Common myeloid progenitor, CD34-positive (primary cell): ENCODE data around the gene ATP5PD.
"Not testable (repeated sequence)": the region's sequence is repeated elsewhere in the genome, so short reads cannot be mapped to it uniquely, and the experiment has no call there.

ENCODE experiments used
- CTCF ChIA-PET: fragments of 350-600 bp; sonication (Branson Sonifier 250); formaldehyde crosslinking; loops from one replicate; lab custom pipeline; 2021; ENCODE audit warnings: antibody characterized with exemption; lab: Charles Lee
- POLR2A ChIA-PET: fragments of 350-600 bp; sonication (Branson Sonifier 250); formaldehyde crosslinking; loops from one replicate; lab custom pipeline; 2021; ENCODE audit warnings: antibody characterized with exemption; lab: Charles Lee
- DNase-seq, 3 donors: peaks; one replicate each; pipeline versions ENCODE4 v3.0.0 to v3.0.0-alpha.2; 2013
- H3K27ac ChIP-seq, 2 experiments: 1 replicate in 1 of 2; 2 replicates in 1 of 2; pipeline ENCODE4 v1.7.0; 2013; ENCODE audit warnings: inconsistent platforms in 2 of 2, low read length in 2 of 2, mild to moderate bottlenecking in 2 of 2, low read depth in 1 of 2, moderate library complexity in 1 of 2; ENCODE audit not compliant: severe bottlenecking in 2 of 2, insufficient read depth in 1 of 2, poor library complexity in 1 of 2
- H3K27me3 ChIP-seq, 5 experiments: replicated peaks in 2 of 5; 1 replicate in 3 of 5; 2 replicates in 2 of 5; pipeline versions ENCODE4 v1.6.1 to v1.7.0; 2013; ENCODE audit warnings: low read length in 4 of 5, mild to moderate bottlenecking in 2 of 5, moderate library complexity in 2 of 5, inconsistent platforms in 1 of 5; ENCODE audit not compliant: insufficient read depth in 5 of 5, control insufficient read depth in 4 of 5
- H3K36me3 ChIP-seq, 4 experiments: 1 replicate in 2 of 4; 2 replicates in 2 of 4; pipeline versions ENCODE4 v1.6.1 to v1.7.0; 2013; ENCODE audit warnings: low read length in 3 of 4, control low read depth in 1 of 4, mild to moderate bottlenecking in 1 of 4; ENCODE audit not compliant: control insufficient read depth in 4 of 4, insufficient read depth in 4 of 4
- H3K4me1 ChIP-seq, 4 experiments: 1 replicate in 3 of 4; 2 replicates in 1 of 4; pipeline versions ENCODE4 v1.6.1 to v1.7.1; 2013; ENCODE audit warnings: low read length in 3 of 4, mild to moderate bottlenecking in 3 of 4, control low read depth in 1 of 4, inconsistent platforms in 1 of 4, moderate library complexity in 1 of 4; ENCODE audit not compliant: control insufficient read depth in 4 of 4, insufficient read depth in 4 of 4; ENCODE audit errors: control extremely low read depth in 1 of 4
- H3K4me3 ChIP-seq, 7 experiments: 1 replicate in 4 of 7; 2 replicates in 3 of 7; pipeline versions ENCODE4 v1.5.1 to v1.7.0; 2013; ENCODE audit warnings: mild to moderate bottlenecking in 7 of 7, low read length in 6 of 7, moderate library complexity in 6 of 7, inconsistent platforms in 2 of 7, low read depth in 2 of 7, control low read depth in 1 of 7; ENCODE audit not compliant: insufficient read depth in 4 of 7, control insufficient read depth in 1 of 7; ENCODE audit errors: extremely low read depth in 1 of 7
- H3K9me3 ChIP-seq, 5 experiments: 1 replicate in 4 of 5; 2 replicates in 1 of 5; pipeline versions ENCODE4 v1.6.1 to v1.7.1; 2013; ENCODE audit warnings: low read length in 4 of 5, mild to moderate bottlenecking in 2 of 5, inconsistent platforms in 1 of 5, low read depth in 1 of 5, moderate library complexity in 1 of 5; ENCODE audit not compliant: control insufficient read depth in 4 of 5, insufficient read depth in 2 of 5; ENCODE audit errors: control extremely low read depth in 1 of 5
- WGBS: methylation state at CpG from one replicate; pipeline ENCODE4 v1.1.5; 2013; ENCODE audit not compliant: insufficient coverage; 5-methylcytosine and 5-hydroxymethylcytosine counted together

The ATP5PD gene

DNA sequence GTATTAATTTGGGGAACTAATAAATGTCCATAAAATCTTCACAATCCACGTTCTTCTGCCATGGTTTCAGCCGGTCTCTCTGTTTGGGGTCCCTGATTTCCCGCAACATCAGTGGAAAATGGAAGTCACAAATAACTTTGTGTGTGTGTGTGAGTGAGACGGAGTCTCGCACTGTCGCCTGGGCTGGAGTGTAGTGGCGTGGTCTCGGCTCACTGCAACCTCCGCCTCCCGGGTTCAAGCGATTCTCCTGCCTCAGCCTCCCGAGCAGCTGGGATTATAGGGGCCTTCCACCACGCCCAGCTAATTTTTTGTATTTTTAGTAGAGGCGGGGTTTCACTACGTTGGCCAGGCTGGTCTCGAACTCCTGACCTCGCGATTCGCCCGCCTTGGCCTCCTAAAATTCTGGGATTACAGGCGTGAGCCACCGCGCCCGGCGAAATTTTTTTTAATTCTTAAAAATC is 793 bp downstream of the ATP5PD start:
- not testable (repeated sequence) for DNase-seq
- 16% methylated on average over 20 of the region's 25 CpGs for WGBS

GRCh38 chr17:75044716-75045115 is 2.1 kb downstream of the ATP5PD start:
- CTCF ChIA-PET, result interaction anchor here (0.6 kb wide), 1 partner anchor 65 kb away, joined by 3 read pairs; no protein-coding TSS in a partner anchor
- Histone ChIP-seq H3K27ac (no peak overlapping the region), H3K9me3 (no peaks in the 10 kb centered on the region), H3K36me3 (peaks cover 6 to 28% (median 23%) of the 10 kb centered on the region in 4 experiments), H3K27me3 (no peaks in the 10 kb centered on the region), H3K4me1 (peaks cover 9 to 23% (median 18%) of the 10 kb centered on the region in 4 experiments), H3K4me3 (no peak overlapping the region)
- WGBS, result 93% methylated on average over 3 of the region's 7 CpGs
- DNase-seq, result no peak
- POLR2A ChIA-PET, result interaction anchor here (0.6 kb wide), 1 partner anchor 49 kb away, joined by 3 read pairs; no protein-coding TSS in a partner anchor

More for the DNA sequence above, 793 bp downstream of the ATP5PD start:
- H3K4me3 ChIP-seq, result peak overlapping the region; percentile 60 to 98 (median 94)
- H3K36me3 ChIP-seq, result peaks cover 6 to 19% (median 15%) of the 10 kb centered on the region in 4 experiments
- H3K9me3 ChIP-seq, CTCF ChIA-PET, H3K27me3 ChIP-seq: not testable (repeated sequence)
- POLR2A ChIA-PET, result interaction anchor here (0.6 to 0.8 kb wide), 2 partner anchors 11 to 15 kb away, joined by 3 read pairs; no protein-coding TSS in a partner anchor
- peak overlapping the region in 1 of 2 experiments; percentile 90 for H3K27ac ChIP-seq
- H3K4me1 ChIP-seq, result peaks cover 9 to 23% (median 18%) of the 10 kb centered on the region in 4 experiments

GRCh38 chr17:75043789-75044188 is 3.0 kb downstream of the ATP5PD start:
- peaks cover 10 to 33% (median 27%) of the 10 kb centered on the region in 4 experiments for H3K36me3 ChIP-seq
- CTCF ChIA-PET, result interaction anchor here (0.9 to 1.0 kb wide), 2 partner anchors 9 to 32 kb away, joined by 3 read pairs; partner anchors contain the start of gene MRPL58
- H3K27me3 ChIP-seq, POLR2A ChIA-PET, H3K27ac ChIP-seq, DNase-seq, H3K4me3 ChIP-seq, H3K9me3 ChIP-seq: not testable (repeated sequence)
- no CpG with 5 or more reads among the region's 5 CpGs for WGBS
- peaks cover 9 to 29% (median 17%) of the 10 kb centered on the region in 4 experiments for H3K4me1 ChIP-seq

DNA sequence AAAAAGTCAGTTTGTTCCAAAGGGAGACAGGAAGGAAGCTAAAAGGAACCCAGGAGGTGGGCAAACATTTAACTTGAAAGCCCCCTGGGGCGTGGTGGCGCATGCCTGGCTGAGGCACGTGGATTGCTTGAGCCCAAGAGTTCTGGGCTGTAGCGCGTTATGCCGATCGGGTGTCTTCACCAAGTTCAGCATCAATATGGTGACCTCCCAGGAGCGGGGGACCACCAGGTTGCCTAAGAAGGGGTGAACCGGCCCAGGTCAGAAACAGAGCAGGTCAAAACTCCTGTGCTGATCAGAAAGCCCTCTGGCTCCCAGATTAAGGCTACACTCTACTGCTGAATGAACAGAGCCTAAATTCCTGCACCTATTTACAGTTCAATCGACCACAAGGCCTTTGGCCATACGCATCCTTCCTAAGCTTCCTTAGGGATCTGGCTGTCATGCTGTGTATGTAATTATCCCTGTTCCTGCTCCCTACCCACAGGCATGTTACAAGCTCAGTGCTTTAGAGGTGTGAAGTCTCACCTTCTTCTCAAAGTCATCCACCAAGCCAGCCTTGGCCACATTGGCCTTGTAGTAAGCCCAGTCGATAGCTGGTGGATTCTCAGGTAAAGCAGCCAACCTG is 5.0 kb downstream of the ATP5PD start:
- H3K4me1 ChIP-seq, result peaks cover 0 to 14% (median 7%) of the 10 kb centered on the region in 4 experiments

DNA sequence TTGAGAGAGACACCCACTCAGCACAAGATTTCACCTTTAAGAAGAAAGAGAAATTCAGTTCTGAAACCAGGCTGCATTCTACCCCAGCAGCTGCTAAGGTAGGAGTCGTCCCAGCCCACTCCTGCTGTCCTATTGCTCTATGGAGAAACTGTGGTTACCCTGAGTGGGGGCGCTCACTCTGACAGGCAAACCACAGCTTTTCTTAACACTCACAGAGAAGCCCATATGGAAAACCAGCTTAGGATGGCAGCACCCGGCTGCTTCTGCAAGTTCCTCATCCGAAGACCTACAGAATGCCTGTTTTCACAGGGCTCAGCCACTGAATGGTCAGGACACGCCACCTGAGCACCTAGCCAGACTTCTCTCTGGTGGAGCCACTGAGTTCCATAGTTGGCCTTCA is 7.5 kb downstream of the ATP5PD start:
- Histone ChIP-seq H3K9me3 (no peaks in the 10 kb centered on the region), H3K27ac (no peak overlapping the region), H3K4me1 (peaks cover 0 to 22% (median 19%) of the 10 kb centered on the region in 4 experiments), H3K4me3 (no peak overlapping the region), H3K27me3 (no peaks in the 10 kb centered on the region), H3K36me3 (peaks cover 6 to 38% (median 33%) of the 10 kb centered on the region in 4 experiments)
- ChIA-PET CTCF (interaction anchor here (1.2 to 1.3 kb wide), 2 partner anchors 21 to 28 kb away, joined by 4 to 9 read pairs; no protein-coding TSS in a partner anchor), POLR2A (no interaction called here)
- no peak for DNase-seq
- WGBS, result 97% methylated on average over 3 of the region's 5 CpGs

More for the DNA sequence above, 5.0 kb downstream of the ATP5PD start:
- DNase-seq, result no peak
- Histone ChIP-seq H3K36me3 (peaks cover 6 to 38% (median 32%) of the 10 kb centered on the region in 4 experiments), H3K27ac (no peak overlapping the region), H3K4me3 (no peak overlapping the region), H3K9me3 (no peaks in the 10 kb centered on the region), H3K27me3 (no peaks in the 10 kb centered on the region)
- CTCF ChIA-PET, result interaction anchor here (0.6 to 2.1 kb wide), 2 partner anchors 73 to 209 kb away, joined by 4 to 5 read pairs; no protein-coding TSS in a partner anchor
- POLR2A ChIA-PET, result no interaction called here
- 83% methylated on average over 10 of the region's 12 CpGs for WGBS

- Histone ChIP-seq H3K27ac (no peak overlapping the region), H3K9me3 (no peaks in the 10 kb centered on the region), H3K36me3 (peaks cover 6 to 34% (median 28%) of the 10 kb centered on the region in 4 experiments), H3K4me1 (peaks cover 4 to 43% (median 40%) of the 10 kb centered on the region in 4 experiments), H3K27me3 (no peaks in the 10 kb centered on the region), H3K4me3 (peak overlapping the region in 2 of 7 experiments; percentile 33 to 40)
- 57% methylated on average over 27 of the region's 27 CpGs for WGBS
- peak; percentile 96 to 98 (median 97) for DNase-seq
- ChIA-PET CTCF (interaction anchor here (0.6 to 2.4 kb wide), 5 partner anchors 18 to 77 kb away, joined by 3 to 7 read pairs (median 4); no protein-coding TSS in a partner anchor), POLR2A (interaction anchor here (0.6 kb wide), 1 partner anchor 33 kb away, joined by 3 read pairs; no protein-coding TSS in a partner anchor)
Measured at GRCh38 chr17:75036643-75037268, 10.0 kb downstream of the ATP5PD start.
